Heart right ventricle (tissue), 16 donors: ENCODE data around the gene TTLL4. TPM values are rescaled to one million over a fixed set of nuclear protein-coding genes. Genes with fewer than 3 reads are reported as not detected.

Experiments used
- ATAC-seq, 8 donors: fragments of 200-7000 bp; cut with Tn5 transposase; one replicate each; pipeline ENCODE4 v1.9.1; 2020; ENCODE audit warnings: mild to moderate bottlenecking in 8 of 8, moderate library complexity in 8 of 8, moderate number of reproducible peaks in 1 of 8
- DNase-seq, 2 donors: peaks; one replicate each; pipeline ENCODE4 v3.0.0-alpha.2; 2020
- H3K27ac ChIP-seq, 10 donors: fragments of 200-600 bp; sonication (generic) in 2 of 10; one replicate each; pipeline versions ENCODE4 v1.5.0 to v1.8.0; 2020 to 2022; ENCODE audit warnings: mild to moderate bottlenecking in 3 of 10
- H3K27me3 ChIP-seq, 7 donors: fragments of 200-600 bp; one replicate each; pipeline ENCODE4 v1.8.0; 2021 to 2022; ENCODE audit warnings: mild to moderate bottlenecking in 2 of 7
- H3K36me3 ChIP-seq, 9 donors: fragments of 200-600 bp; sonication (generic) in 1 of 9; one replicate each; pipeline versions ENCODE4 v1.5.0 to v1.8.0; 2020 to 2022; ENCODE audit warnings: mild to moderate bottlenecking in 2 of 9
- H3K4me1 ChIP-seq, 9 donors: fragments of 200-600 bp; sonication (generic) in 1 of 9; one replicate each; pipeline versions ENCODE4 v1.5.0 to v1.8.0; 2020 to 2022; ENCODE audit warnings: mild to moderate bottlenecking in 4 of 9
- H3K4me3 ChIP-seq, 10 donors: fragments of 200-600 bp; sonication (generic) in 2 of 10; one replicate each; pipeline versions ENCODE4 v1.5.0 to v1.8.0; 2020 to 2022; ENCODE audit warnings: mild to moderate bottlenecking in 7 of 10, moderate library complexity in 2 of 10
- H3K9me3 ChIP-seq, 11 donors: fragments of 200-600 bp in 10 of 11; sonication (generic) in 2 of 11; one replicate each; pipeline versions ENCODE4 v1.5.0 to v1.8.0; 2013 to 2022; ENCODE audit warnings: mild to moderate bottlenecking in 2 of 11, control low read depth in 1 of 11, moderate library complexity in 1 of 11
- CTCF ChIP-seq, 9 donors: fragments of 200-600 bp; sonication (generic) in 2 of 9; IDR thresholded peaks; one replicate each; pipeline versions ENCODE4 v1.5.0 to v1.8.0; 2021 to 2022; ENCODE audit warnings: antibody characterized with exemption in 9 of 9, mild to moderate bottlenecking in 5 of 9, moderate library complexity in 1 of 9
- WGBS, 2 donors: extraction: QIAGEN DNeasy Blood & Tissue Kit; methylation state at CpG; one replicate each; pipeline ENCODE4 v1.1.7; 2013; ENCODE audit warnings: inconsistent platforms in 1 of 2; 5-methylcytosine and 5-hydroxymethylcytosine counted together
- intact Hi-C, 10 donors: fragments of 100-400 bp; cut with DNase I; formaldehyde crosslinking; loops; one replicate each; pipeline versions ENCODE4 v1.11.1 to v1.14.2; 2022
- long read RNA-seq, 3 donors: library from polyadenylated mRNA; unstranded; transcript quantifications; one replicate each; pipeline ENCODE4 v2.0.0, GENCODE V29; 2020 to 2021
- polyA plus RNA-seq, 2 donors: library from polyadenylated mRNA; stranded (reverse); fragments of 200-250 nt; gene quantifications; one replicate each; pipeline ENCODE4 v1.2.3, GENCODE V29; 2013
- total RNA-seq, 10 donors: library from RNA; stranded (reverse); fragmentation: NEBNext Ultra II Directional in 3 of 10; extraction: Animal tissue kit (Norgen Biotek cat#: 25700) in 3 of 10; gene quantifications; one replicate each; pipeline versions ENCODE4 v1.2.1 to v1.2.4, GENCODE V29; 2021 to 2023
- donor health status: Arrhythmogenic right ventricular cardiomyopathy.
- donor health status: ischemic (EF 13 %, LVEDD 7.1; RV severe dilation, severe dysfunction).
- donor health status: healthy with polysubstance abuse.
- donor health status: DM: no; HTN: yes; CAD: no.
- donor health status: DM: no; HTN: no; CAD: no.
- donor health status: ischemic (EF 25% LVEDD 6.9; RV normal size, moderate dysfunction).
- donor health status: ischemic (EF 25% LVEDD 5.7; RV mildly dilated, moderate dysfunction).
- donor health status: healthy.
- donor health status: DM: yes; HTN: yes; CAD: no.
- donor health status: Ischemic cardiomyopathy.
- donor health status: ischemic (EF 35%, LVEDD 5.7; RV mildly dilated, moderate dysfunction).
- donor health status: nonischemic (EF 11% LVEDD 7.7; RV severe dilation, severe dysfunction).
- donor health status: DM: yes; HTN: yes; CAD: no.
- donor health status: PGD.
- donor health status: ischemic (EF 29% LVEDD 5.4; RV normal size, mild dysfunction).
- donor health status: nonischemic (EF 23%, LVEDD 6.1; RV moderate dilation, normal function).

The TTLL4 gene
- 1 to 10 TPM; 4.3 to 8.2 (median 6.4) TPM for total RNA-seq
- 10 to 100 TPM in 1 of 2 donors, 1 to 10 TPM in 1; 7.3 to 10.3 TPM for polyA plus RNA-seq
- long read RNA-seq, donor 1, partial matches to known transcripts: 0 of 1 reads
- long read RNA-seq, donor 1, other reads (novel, unspliced or antisense): 1 of 1 reads
- long read RNA-seq, donor 2: 0 reads
- long read RNA-seq, donor 3, full-length matches to known transcripts: 1 of 4 reads
- long read RNA-seq, donor 3, partial matches to known transcripts: 2 of 4 reads
- long read RNA-seq, donor 3, other reads (novel, unspliced or antisense): 1 of 4 reads

DNA sequence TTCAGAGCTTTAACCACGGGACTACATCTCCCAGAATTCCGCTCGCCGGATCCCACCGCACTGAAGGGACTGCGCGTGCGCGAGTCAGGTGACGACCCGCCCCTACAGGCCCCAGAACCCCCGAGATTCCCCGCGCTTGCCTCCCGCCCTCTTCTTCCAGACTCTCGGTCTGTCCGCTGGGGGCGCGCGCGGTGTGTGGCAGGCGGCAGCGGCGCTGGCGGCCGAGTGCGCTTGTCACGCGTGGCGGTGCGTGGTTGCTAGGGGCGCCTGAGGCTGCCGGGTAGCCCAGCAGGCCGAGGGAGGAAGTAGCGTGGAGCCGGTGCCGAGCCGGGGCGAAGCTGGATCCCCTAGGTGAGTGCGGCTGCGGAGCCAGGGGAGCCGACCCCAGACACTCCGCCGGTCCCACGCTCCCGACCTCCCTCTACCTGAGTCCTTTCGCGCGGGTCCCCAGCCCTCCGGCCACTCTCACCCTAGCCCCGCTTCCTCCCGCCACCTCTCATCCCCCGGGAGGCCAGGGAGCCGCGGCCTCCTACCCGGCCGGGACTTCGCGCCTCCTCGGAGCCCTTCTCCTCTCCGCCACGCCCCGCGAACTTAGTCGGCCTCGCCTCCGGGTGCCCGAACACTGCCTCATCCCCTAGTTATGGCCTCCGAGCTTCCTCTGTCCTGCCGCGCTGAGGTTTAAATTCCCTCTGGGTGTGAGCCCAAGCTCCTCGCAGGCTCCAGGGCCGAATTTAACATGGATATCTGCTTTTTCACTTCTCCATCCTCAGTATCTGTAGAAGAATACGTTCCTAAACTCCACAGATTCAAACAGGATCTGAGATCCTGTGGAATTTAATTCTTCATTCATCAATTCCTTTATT, at the start of gene TTLL4:
Gene TTLL4, plus strand, starts transcription at position 149 of the 863 bp plus-strand sequence. CDS start 26,842 bp downstream, outside the sequence.
- 0 to 1% methylated on average over 69 to 74 of the region's 74 CpGs for WGBS, 2 donors
- H3K4me1 ChIP-seq: peaks cover 0 to 47% (median 12%) of the 10 kb centered on the region in 9 donors
- H3K27ac ChIP-seq: peak within 1 kb of the TSS; percentile 63 to 94 (median 90)
- TF ChIP-seq CTCF (IDR thresholded peaks at IDR 0.05): peak; percentile 78 to 98 (median 90)
- ATAC-seq (peak; percentile 98 to 100 (median 99)), DNase-seq (peak; percentile 98 to 99)
- intact Hi-C loops: loop anchor here in 9 of 10 donors (1.0 to 10.0 kb wide), 5 partner anchors 74 to 136 kb away; partner anchors contain the start of genes CYP27A1 (in 1 of the 9) and PRKAG3 (in 1 of the 9)
- no peaks in the 10 kb centered on the region for H3K27me3 ChIP-seq
- H3K4me3 ChIP-seq: peak within 1 kb of the TSS; percentile 70 to 94 (median 82)
- no peaks in the 10 kb centered on the region for H3K9me3 ChIP-seq
- H3K36me3 ChIP-seq: peaks cover 0 to 4% (median 0%) of the 10 kb centered on the region in 9 donors

GRCh38 chr2:218662377-218662776, 48.3 kb upstream of the TTLL4 start:
- no peak for DNase-seq
- H3K9me3 ChIP-seq: no peaks in the 10 kb centered on the region
- no peak for TF ChIP-seq CTCF (IDR thresholded peaks at IDR 0.05)
- intact Hi-C loops: no loop called here
- no peak overlapping the region for H3K27ac ChIP-seq
- ATAC-seq: no peak
- H3K36me3 ChIP-seq: peaks cover 0 to 72% (median 46%) of the 10 kb centered on the region in 9 donors
- H3K4me3 ChIP-seq: no peak overlapping the region
- no peaks in the 10 kb centered on the region for H3K27me3 ChIP-seq
- H3K4me1 ChIP-seq: peaks cover 3 to 27% (median 22%) of the 10 kb centered on the region in 9 donors
- WGBS, 2 donors: 87 to 88% methylated on average over 7 of the region's 7 CpGs

DNA sequence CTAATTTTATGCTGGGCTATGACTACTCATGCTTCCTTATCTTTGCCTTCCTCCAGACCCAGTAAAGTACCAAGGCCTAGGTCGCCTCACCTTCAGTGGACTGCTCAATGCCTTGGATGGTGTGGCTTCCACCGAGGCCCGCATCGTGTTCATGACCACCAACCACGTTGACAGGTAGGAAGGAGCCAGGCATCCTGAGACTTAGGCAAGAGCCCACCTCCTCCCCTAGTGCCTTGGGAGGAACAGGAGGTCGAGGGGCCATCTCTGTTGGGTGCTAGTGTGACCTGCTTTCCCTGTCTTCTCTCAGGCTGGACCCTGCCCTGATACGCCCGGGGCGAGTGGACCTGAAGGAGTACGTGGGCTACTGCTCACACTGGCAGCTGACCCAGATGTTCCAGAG, 47.8 kb upstream of the TTLL4 start:
- 88 to 92% methylated on average over 10 of the region's 10 CpGs for WGBS, 2 donors
- H3K9me3 ChIP-seq: no peaks in the 10 kb centered on the region
- intact Hi-C loops: no loop called here

More for the DNA sequence above, 47.8 kb upstream of the TTLL4 start:
- no peak for TF ChIP-seq CTCF (IDR thresholded peaks at IDR 0.05)
- no peak overlapping the region for H3K27ac ChIP-seq
- no peak for ATAC-seq
- H3K4me1 ChIP-seq: peaks cover 3 to 23% (median 20%) of the 10 kb centered on the region in 9 donors
- H3K27me3 ChIP-seq: no peaks in the 10 kb centered on the region
- no peak overlapping the region for H3K4me3 ChIP-seq
- peaks cover 0 to 72% (median 50%) of the 10 kb centered on the region in 9 donors for H3K36me3 ChIP-seq
- DNase-seq: no peak
